Testis (tissue), 3 donors: ENCODE data around the gene ATAD3B. TPM values are rescaled to one million over a fixed set of nuclear protein-coding genes. Genes with fewer than 3 reads are reported as not detected.
A peak's percentile ranks its signal among the peaks of the same experiment; 100 is the strongest.
"Not testable (repeated sequence)": the region's sequence is repeated elsewhere in the genome, so short reads cannot be mapped to it uniquely, and the experiment has no call there.

Experiments used
- DNase-seq: peaks from one replicate; pipeline ENCODE4 v3.0.0-alpha.2; 2019
- H3K27ac ChIP-seq, 2 donors: fragments of 200-600 bp; sonication (generic); one replicate each; pipeline ENCODE4 v1.5.1; 2019
- H3K27me3 ChIP-seq: fragments of 200-600 bp; sonication (generic); one replicate; pipeline ENCODE4 v1.5.1; 2019
- H3K36me3 ChIP-seq: fragments of 200-600 bp; sonication (generic); one replicate; pipeline ENCODE4 v1.5.1; 2017; ENCODE audit warnings: low read depth; ENCODE audit errors: missing control alignments
- H3K4me1 ChIP-seq: fragments of 200-600 bp; sonication (generic); one replicate; pipeline ENCODE4 v1.5.1; 2019
- H3K4me3 ChIP-seq, 2 donors: fragments of 200-600 bp; sonication (generic); one replicate each; pipeline ENCODE4 v1.5.1; 2017 to 2019
- H3K9me3 ChIP-seq: fragments of 200-600 bp; sonication (generic); one replicate; pipeline ENCODE4 v1.5.1; 2017
- POLR2A ChIP-seq: fragments of 450-650 bp; IDR thresholded peaks from one replicate; pipeline ENCODE4 v1.6.1; 2017; ENCODE audit warnings: antibody characterized with exemption, mild to moderate bottlenecking, moderate library complexity
- whole genome bisulfite sequencing, 2 donors: methylation state at CpG; one replicate each; pipeline ENCODE4 v1.1.5; 2018; 5-methylcytosine and 5-hydroxymethylcytosine counted together
- intact Hi-C: fragments of 100-400 bp; cut with DNase I; formaldehyde crosslinking; loops from one replicate; pipeline ENCODE4 v1.15.1; 2023; ENCODE audit warnings: low total_unique reads
- polyA plus RNA-seq: library from polyadenylated mRNA; stranded (reverse); fragments of 350-450 nt; fragmentation: Illumina TruSeq; extraction: RNeasy Lipid Tissue Mini Kit (QIAGEN cat#74804); gene quantifications from one replicate; pipeline ENCODE4 v1.2.3, GENCODE V29; 2014; ENCODE audit warnings: low read depth, low replicate concordance; ENCODE audit not compliant: insufficient read depth
- total RNA-seq, 2 donors: library from RNA; depleted of rRNA; stranded (reverse); fragments of >200 nt; gene quantifications; one replicate each; pipeline ENCODE4 v1.2.3, GENCODE V29; 2016
- TF ChIP-seq, protein P1 (sequence below), 3 experiments: fragments of 450-650 bp in 2 of 3; fragments of 200-600 bp in 1 of 3; sonication (generic) in 1 of 3; IDR thresholded peaks; one replicate each; pipeline ENCODE4 v1.5.1; 2016 to 2019; ENCODE audit warnings: antibody characterized with exemption in 3 of 3, mild to moderate bottlenecking in 2 of 3, moderate library complexity in 1 of 3

Gene ATAD3B
- total and polyA plus RNA-seq, 3 donors from 2014 or later = 19.1 to 55.6 (median 46.3) TPM

DNA sequence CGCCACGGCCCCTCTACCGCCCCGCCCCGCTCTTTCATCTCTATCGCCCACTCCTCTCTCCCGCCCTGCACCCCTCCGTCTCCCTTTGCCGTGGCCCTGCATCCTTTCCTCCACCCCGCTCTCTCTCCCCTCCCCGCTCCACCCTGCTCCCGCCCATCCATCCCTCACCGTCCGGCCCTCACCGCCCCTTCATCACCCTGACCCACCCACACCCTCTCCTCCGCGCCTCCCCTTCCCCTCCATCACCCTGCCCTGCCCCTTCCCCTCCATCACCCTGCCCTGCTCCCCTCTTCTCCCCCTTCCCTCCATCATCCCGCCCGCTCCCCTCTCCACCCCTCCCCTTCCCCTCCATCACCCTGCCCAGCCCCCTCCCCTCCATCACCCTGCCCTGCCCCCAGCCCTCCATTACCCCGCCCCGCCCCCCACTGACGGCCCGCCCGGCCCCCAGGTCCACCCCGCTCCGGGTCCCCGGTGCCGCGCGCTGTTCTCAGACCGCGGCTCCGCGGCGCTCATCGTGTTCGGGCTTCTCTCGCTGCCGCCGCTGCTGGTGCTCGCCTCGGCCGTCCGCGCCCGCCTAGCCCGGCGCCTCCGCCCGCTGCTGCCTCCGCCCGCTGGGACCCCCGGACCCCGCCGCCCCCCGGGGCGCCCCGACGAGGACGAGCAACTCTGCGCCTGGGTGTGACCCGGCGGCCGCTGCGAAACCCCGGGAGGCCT is 44.3 kb upstream of the ATAD3B start:
- no peaks in the 10 kb centered on the region for H3K27me3 ChIP-seq
- TF ChIP-seq, protein P1, sequence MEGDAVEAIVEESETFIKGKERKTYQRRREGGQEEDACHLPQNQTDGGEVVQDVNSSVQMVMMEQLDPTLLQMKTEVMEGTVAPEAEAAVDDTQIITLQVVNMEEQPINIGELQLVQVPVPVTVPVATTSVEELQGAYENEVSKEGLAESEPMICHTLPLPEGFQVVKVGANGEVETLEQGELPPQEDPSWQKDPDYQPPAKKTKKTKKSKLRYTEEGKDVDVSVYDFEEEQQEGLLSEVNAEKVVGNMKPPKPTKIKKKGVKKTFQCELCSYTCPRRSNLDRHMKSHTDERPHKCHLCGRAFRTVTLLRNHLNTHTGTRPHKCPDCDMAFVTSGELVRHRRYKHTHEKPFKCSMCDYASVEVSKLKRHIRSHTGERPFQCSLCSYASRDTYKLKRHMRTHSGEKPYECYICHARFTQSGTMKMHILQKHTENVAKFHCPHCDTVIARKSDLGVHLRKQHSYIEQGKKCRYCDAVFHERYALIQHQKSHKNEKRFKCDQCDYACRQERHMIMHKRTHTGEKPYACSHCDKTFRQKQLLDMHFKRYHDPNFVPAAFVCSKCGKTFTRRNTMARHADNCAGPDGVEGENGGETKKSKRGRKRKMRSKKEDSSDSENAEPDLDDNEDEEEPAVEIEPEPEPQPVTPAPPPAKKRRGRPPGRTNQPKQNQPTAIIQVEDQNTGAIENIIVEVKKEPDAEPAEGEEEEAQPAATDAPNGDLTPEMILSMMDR (IDR thresholded peaks at IDR 0.05) = no peak
- TF ChIP-seq POLR2A = no peak
- no peaks in the 10 kb centered on the region for H3K9me3 ChIP-seq
- peak overlapping the region in 1 of 2 donors; percentile 83 for H3K27ac ChIP-seq
- 40 to 83% methylated on average over 19 to 34 of the region's 66 CpGs for WGBS, 2 donors
- H3K4me1 ChIP-seq = peaks cover 33% of the 10 kb centered on the region
- intact Hi-C loops = no loop called here
- H3K36me3 ChIP-seq = no peaks in the 10 kb centered on the region
- H3K4me3 ChIP-seq = peak overlapping the region; percentile 48 to 57
- DNase-seq = no peak

DNA sequence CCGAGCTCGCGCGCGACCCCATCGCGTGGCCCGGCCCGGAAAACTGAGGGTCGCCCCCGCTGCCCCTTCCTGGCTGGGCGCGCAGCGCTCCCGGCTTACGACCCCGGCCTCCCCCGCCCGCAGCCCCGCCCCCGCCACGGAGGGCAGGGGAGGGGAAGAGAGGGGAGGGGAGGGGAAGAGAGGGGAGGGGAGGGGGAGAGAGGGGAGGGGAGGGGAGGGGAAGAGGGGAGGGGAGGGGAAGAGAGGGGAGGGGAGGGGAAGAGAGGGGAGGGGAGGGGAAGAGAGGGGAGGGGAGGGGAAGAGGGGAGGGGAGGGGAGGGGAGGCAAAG is 43.8 kb upstream of the ATAD3B start:
- WGBS, 2 donors = 0% methylated on average over 10 of the region's 22 CpGs; no CpG with 5 or more reads in 1 of the 2 donors
- DNase-seq = no peak
- no peaks in the 10 kb centered on the region for H3K36me3 ChIP-seq
- H3K27ac ChIP-seq = peak overlapping the region in 1 of 2 donors; percentile 83
- peak overlapping the region; percentile 48 to 57 for H3K4me3 ChIP-seq
- H3K4me1 ChIP-seq = peaks cover 38% of the 10 kb centered on the region
- H3K27me3 ChIP-seq = no peaks in the 10 kb centered on the region
- no peaks in the 10 kb centered on the region for H3K9me3 ChIP-seq
- TF ChIP-seq, protein P1 (IDR thresholded peaks at IDR 0.05) = no peak
- no peak for TF ChIP-seq POLR2A
- intact Hi-C loops = no loop called here

DNA sequence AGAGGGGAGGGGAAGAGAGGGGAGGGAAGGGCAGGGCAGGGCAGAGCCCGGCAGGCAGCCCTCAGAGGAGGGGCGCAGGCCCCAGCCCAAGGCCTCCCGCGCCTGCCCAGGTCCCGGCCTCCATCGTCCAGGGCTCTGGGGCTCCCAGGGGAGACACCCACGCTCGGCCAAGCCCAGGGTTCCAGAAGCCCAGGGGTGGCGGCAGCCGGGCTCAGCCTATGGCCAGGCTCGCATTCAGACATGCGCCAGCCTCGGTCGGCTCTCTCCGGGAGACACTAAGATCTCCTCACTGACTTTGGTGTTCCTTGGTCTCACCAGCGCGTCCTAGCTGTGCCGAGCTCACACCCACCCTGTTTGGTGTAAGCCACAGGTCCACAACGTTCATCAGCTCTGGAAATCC is 43.4 kb upstream of the ATAD3B start:
- 80 to 82% methylated on average over 17 to 19 of the region's 19 CpGs for WGBS, 2 donors
- no peak for DNase-seq

DNA sequence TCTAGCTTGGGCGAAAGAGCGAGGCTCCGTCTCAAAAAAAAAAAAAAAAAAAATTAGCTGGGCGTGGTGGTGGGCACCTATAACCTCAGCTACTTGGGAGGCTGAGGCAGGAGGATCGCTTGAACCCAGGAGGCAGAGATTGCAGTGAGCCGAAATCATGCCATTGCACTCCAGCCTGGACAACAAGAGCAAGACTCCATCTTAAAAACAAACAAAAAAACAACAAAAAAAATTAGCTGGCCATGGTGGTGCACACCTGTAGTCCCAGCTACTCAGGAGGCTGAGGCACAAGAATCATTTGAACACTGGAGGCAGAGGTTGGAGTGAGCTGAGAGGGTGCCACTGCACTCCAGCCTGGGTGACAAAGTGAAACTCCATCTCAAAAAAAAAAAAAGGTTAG is 42.6 kb upstream of the ATAD3B start:
- peak overlapping the region in 1 of 2 donors; percentile 89 for H3K27ac ChIP-seq
- intact Hi-C loops = not testable (repeated sequence)
- WGBS, 2 donors = 94 to 95% methylated on average over 6 of the region's 6 CpGs

More for the DNA sequence above, 43.4 kb upstream of the ATAD3B start:
- Histone ChIP-seq H3K4me1 (peaks cover 42% of the 10 kb centered on the region), H3K4me3 (no peak overlapping the region), H3K36me3 (no peaks in the 10 kb centered on the region), H3K27ac (peak overlapping the region in 1 of 2 donors; percentile 50), H3K27me3 (no peaks in the 10 kb centered on the region), H3K9me3 (no peaks in the 10 kb centered on the region)
- intact Hi-C loops = no loop called here
- TF ChIP-seq, protein P1 (IDR thresholded peaks at IDR 0.05) = no peak
- TF ChIP-seq POLR2A = no peak

DNA sequence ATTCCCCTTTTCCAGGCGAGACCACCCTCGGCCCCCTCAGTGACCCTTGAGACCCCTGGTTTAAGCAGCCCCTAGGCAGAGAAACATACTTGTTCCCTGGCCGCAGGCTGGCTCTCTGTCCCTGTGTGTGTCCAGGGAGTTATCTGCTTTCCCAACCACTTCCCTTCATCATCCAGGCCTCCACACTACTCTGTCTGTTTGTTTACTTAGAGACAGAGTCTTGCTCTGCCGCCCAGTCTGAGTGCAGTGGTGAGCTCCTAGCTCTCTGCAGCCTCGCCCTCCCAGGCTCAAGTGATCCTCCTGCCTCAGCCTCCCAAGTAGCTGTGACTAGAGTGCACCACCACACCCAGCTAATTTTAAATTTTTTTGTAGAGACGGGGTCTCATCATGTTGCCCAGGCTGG is 41.9 kb upstream of the ATAD3B start:
- DNase-seq = no peak
- H3K4me1 ChIP-seq = peaks cover 57% of the 10 kb centered on the region
- TF ChIP-seq, protein P1 (IDR thresholded peaks at IDR 0.05) = no peak
- TF ChIP-seq POLR2A = no peak
- H3K27me3 ChIP-seq = no peaks in the 10 kb centered on the region
- H3K27ac ChIP-seq = peak overlapping the region; percentile 88 to 89
- H3K9me3 ChIP-seq = no peaks in the 10 kb centered on the region
- H3K4me3 ChIP-seq = no peak overlapping the region
- intact Hi-C loops = no loop called here
- H3K36me3 ChIP-seq = no peaks in the 10 kb centered on the region
- WGBS, 2 donors = 33 to 37% methylated on average over 6 of the region's 6 CpGs

More for the DNA sequence above, 42.6 kb upstream of the ATAD3B start:
- H3K9me3 ChIP-seq, H3K36me3 ChIP-seq, DNase-seq, H3K27me3 ChIP-seq, H3K4me3 ChIP-seq: not testable (repeated sequence)
- H3K4me1 ChIP-seq = peaks cover 50% of the 10 kb centered on the region
